GM21447 (cell line): ENCODE measurements around the gene GABRR2.
"Not testable (repeated sequence)": the region's sequence is repeated elsewhere in the genome, so short reads cannot be mapped to it uniquely, and the experiment has no call there.

Experiments used
- ATAC-seq: cut with Tn5 transposase; IDR thresholded peaks from one replicate; pipeline ENCODE4 v1.9.1; 2021; ENCODE audit not compliant: unreplicated experiment

GABRR2 gene

GRCh38 chr6:89260310-89260709 is 54.8 kb downstream of the GABRR2 start:
- ATAC-seq: peak; percentile 43

DNA sequence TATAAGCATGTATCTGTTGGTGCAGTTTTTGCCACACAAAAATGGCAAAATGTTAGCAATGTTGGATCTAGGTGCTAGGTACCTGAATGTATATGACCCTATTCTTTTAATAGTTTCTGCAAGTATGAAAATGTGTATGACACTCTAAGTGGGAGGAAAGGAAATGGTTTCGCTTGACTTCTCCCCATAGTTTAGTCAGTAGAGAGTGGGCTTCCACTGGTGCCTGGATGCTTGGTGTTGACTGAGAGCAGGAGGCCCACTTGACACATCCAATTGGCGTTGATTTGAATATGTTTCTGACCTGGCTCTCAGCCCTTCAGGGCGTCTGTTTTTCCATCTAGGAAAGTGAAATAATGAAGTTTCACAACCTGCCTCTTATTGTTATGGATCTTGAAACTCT is 56.2 kb downstream of the GABRR2 start:
- ATAC-seq: peak; percentile 50

DNA sequence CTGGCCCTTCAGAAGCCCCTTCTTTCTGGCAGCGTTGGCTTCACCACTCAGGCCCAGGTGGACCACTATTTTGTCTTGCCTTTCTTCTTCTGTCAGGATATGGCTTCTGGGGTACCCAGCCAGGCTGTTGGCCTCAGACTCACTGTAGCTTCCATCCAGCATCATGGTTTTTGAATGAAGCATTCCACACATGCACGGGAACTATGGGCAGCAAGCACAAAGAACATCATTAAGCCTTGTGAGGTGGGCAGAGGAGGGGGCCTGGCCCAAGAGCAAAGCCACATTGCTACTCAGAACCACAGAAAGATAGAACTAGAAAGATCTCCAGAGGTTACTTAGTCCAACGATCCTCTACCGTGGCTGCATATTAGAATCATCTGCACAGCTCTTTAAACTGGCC is 57.3 kb downstream of the GABRR2 start:
- ATAC-seq: no peak

DNA sequence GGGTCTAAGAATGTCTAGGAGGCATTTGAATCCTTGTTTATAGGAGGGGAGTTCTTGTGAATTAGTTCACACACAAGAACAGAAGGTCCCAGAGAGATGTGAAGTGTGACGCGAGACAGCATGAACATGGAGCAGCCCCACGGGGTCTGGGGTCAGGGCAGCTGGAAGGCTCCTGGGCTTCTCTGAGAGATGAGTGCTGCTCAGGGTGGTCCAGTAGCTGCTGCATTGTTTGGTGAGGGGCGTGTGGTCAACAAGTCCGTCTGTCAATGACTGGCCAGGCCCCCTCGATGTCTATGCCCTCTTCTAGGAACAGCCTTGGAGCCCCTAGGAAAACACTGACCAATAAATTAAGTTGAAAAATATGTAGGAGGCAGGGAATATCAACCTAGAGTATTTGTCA is 57.8 kb downstream of the GABRR2 start:
- ATAC-seq: no peak

GRCh38 chr6:89255417-89255816 is 59.7 kb downstream of the GABRR2 start:
- ATAC-seq: no peak

- ATAC-seq: no peak
Observed at GRCh38 chr6:89254569-89254968, 60.5 kb downstream of the GABRR2 start.

GRCh38 chr6:89252907-89253306 is 62.2 kb downstream of the GABRR2 start:
- ATAC-seq: no peak

DNA sequence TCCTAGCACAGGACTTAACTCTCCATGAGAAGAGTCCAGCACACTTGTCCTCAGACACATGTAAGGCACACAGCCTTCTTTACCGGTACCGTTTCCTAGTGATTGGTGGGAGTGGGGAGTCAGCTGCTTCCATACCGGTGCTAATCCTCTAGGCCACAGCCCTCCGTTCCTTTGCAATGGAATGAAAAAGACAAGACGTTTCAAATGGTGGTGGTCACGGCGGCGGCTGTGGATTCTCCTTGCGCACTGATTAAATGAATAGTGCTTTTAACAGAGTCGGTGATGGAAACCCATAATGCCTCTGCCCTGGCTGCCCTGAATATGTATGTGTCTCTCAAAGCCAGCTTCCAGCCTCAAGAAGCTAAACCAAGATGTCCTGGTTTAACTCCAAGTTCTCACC is 63.1 kb downstream of the GABRR2 start:
- no peak for ATAC-seq

- ATAC-seq: no peak
Observed at GRCh38 chr6:89251170-89251569, 63.9 kb downstream of the GABRR2 start.

DNA sequence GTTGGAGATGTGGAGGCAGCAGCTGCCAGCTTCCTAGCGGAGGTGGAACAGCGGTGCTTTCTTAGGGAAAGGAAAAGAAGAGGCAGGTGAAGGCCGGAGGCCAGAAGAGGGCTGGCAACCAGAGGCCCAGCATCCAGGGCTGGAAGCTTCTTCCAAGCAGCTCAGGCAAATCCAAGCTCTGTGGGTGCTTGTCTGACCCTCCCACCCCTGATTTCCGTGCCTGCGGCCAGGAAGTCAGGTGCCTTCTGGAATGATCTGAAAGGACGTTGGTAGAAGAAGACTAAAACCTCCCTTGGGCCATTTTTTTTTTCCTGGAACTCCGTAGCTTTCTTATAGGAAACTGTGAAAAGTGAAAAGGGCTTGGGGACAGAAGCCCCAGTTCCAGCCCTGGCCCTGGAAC is 64.9 kb downstream of the GABRR2 start:
- ATAC-seq: no peak

DNA sequence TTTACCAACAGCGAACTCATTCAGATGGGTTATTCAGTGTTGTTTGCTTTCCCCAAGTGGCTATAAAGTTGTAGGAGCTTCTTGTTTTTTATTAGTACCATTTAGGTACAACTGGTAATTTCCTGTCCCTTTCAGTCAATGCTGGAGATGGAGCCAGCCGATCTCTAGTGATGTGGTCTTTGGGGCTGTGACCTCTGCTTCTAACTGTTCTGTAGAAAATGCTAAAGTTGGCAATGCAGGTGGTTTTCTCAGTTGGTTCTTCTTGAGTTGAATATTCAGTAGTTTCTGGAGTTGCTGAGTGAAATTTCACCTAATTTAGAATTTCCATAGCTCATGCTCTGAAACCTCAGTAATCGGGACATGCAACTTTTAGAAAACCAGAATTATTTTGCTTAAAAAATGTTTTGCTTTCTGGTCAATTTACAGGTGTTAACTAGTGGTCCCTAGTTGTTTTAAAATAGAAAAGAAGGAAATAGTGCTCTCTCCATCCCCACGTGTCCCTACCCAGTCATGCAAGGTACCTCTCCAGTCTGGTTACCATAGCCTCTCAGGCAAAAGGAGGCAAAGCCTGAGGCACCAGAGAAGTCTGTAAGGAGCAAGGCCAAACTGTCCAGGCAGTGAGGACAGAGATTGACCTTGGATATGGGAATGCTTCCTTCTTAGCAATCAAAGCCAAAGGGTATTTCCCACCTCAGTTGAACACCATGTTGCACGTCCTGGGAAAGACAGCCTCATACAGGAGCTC is 70.7 kb downstream of the GABRR2 start:
- no peak for ATAC-seq

DNA sequence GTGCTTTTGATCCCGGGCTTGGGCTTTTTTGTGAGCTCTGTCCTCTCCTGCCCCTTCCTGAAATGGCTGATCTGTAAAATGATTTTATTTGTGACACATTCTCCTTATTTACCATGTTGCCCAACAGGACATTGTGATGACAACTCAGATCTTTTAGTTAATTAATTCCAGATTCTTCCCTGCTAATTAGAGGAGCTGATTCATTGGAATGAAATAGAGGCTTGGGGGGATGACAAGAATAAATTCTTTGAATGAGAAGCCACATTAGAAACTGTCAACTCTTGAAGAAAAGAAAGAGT is 71.8 kb downstream of the GABRR2 start:
- ATAC-seq: no peak

GRCh38 chr6:89242574-89243330 is 72.3 kb downstream of the GABRR2 start:
- ATAC-seq: no peak

DNA sequence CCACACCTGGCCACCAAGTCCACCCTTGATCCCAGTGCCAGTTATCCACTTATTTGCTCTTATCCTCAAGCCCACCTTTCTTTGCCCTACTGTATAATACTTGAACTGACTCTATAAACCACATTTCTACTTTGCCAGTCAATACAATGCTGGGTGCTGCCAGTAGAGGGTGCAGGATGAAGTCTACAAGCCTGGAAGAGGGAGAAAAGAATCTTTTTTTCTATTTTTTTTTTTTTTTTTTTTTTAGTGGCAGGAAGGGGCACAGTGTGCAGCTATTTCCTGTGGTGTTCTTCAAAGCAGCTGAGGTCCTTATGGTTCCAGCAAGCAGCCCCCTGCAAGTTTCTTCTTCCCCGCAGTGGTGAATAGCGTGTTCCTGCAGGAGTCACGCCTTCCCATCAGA is 75.8 kb downstream of the GABRR2 start:
- peak; percentile 61 for ATAC-seq

- no peak for ATAC-seq
Observed at GRCh38 chr6:89237158-89237557, 77.9 kb downstream of the GABRR2 start.

DNA sequence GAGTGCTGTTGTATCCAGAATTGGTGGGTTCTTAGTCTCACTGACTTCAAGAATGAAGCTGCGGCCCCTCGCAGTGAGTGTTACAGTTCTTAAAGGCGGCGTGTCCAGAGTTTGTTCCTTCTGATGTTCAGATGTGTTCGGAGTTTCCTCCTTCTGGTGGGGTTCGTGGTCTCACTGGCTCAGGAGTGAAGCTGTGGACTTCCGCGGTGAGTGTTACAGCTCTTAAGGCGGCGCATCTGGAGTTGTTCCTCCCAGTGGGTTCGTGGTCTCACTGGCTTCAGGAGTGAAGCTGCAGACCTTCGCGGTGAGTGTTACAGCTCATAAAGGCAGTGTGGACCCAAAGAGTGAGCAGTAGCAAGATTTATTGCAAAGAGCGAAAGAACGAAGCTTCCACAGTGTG is 81.5 kb downstream of the GABRR2 start:
- ATAC-seq: not testable (repeated sequence)

GRCh38 chr6:89222712-89223039 is 92.4 kb downstream of the GABRR2 start:
- no peak for ATAC-seq

DNA sequence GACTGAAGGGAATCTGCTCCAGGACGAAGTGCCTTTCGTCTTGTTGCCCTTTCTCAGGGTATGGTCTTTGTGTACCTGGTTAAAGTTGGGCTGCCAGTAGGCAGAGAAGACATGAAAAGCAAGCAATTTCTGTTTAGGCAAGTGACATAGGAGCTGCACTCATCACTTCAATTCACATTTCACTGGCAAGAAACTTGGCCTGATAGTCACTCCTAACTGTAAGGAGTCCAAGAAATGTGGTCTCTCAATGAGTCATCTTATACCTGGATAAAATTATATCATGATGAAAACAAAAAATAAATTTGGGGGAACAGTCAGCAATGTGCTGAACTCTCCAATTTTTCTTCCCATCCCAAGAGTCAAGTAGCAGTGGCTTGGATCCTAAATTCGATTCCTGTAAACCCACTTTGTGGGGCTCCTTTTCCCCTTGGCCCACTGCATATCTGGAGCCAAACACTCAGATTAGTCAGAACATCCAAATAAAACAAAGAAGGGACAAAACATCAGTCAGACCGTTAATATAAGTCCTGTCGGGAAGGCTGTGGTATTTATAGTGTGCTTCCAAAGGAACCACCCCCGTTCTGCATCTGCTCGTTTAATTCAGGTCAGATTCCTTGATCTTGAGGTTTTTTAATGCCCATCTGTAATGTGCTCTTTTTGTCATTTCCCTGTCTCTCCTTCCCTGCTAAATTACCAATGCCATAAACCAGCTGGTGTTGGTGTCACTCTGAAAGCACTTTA is 93.0 kb downstream of the GABRR2 start:
- no peak for ATAC-seq

DNA sequence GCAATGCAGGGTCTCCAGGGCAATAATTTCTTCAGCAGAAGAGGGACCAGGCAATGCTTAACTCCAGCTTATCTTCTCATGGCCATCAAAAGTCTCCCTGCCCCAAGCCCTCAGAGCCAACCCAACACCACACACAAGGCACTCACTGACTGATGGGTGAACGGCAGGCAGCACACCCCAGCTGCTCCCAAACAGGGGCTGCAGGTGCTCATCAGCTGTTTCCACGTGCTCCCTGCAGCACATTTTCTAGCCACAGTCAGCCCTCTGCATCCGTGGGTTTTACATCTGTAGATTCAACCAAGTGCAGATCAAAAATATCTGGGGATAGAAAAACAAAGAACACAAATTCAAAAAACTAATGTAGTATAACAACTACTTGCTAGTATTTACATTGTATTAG is 94.0 kb downstream of the GABRR2 start:
- ATAC-seq: no peak

- no peak for ATAC-seq
Observed at GRCh38 chr6:89217299-89217910, 97.7 kb downstream of the GABRR2 start, which contains the start of gene GABRR1. Gene GABRR1, minus strand, starts transcription at chr6:89217358. Its CDS starts 36 bp downstream, at chr6:89217322.

- no peak for ATAC-seq
Observed at GRCh38 chr6:89216411-89216810, 98.7 kb downstream of the GABRR2 start.

GRCh38 chr6:89215391-89215790 is 99.7 kb downstream of the GABRR2 start:
- ATAC-seq: no peak
